ENCODE data around the gene SLCO3A1.

SLCO3A1 gene

GRCh38 chr15:91912336-91912735 is 58.8 kb downstream of the SLCO3A1 start:
- DNase-seq (ENCODE audit: low read depth) = no peak

GRCh38 chr15:91913560-91913959 is 60.1 kb downstream of the SLCO3A1 start:
- DNase-seq (ENCODE audit: low read depth) = no peak

DNA sequence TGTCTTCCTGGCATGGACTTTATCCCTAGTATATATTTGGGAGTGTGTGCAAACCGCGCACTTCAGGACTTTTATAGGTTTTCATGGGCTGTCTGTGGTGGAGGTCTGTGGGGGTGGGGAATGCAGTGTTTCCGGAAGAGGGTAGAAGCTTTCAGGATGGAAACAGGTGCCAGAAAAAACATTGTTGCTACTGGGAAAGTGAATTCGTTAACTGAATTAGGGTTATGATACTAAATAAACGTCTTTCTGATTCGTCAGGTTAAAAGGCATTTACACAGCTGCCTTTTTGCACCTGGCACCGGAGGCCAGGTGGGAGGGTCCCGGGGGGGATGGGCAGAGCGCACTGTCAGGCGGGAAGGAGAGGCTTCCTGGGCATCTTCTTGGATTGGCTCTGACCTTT is 62.1 kb downstream of the SLCO3A1 start:
- DNase-seq (ENCODE audit: low read depth) = no peak

GRCh38 chr15:91916051-91916450 is 62.5 kb downstream of the SLCO3A1 start:
- DNase-seq (ENCODE audit: low read depth) = no peak

- DNase-seq (ENCODE audit: low read depth) = no peak
Measured at GRCh38 chr15:91917686-91918360, 64.3 kb downstream of the SLCO3A1 start.

DNA sequence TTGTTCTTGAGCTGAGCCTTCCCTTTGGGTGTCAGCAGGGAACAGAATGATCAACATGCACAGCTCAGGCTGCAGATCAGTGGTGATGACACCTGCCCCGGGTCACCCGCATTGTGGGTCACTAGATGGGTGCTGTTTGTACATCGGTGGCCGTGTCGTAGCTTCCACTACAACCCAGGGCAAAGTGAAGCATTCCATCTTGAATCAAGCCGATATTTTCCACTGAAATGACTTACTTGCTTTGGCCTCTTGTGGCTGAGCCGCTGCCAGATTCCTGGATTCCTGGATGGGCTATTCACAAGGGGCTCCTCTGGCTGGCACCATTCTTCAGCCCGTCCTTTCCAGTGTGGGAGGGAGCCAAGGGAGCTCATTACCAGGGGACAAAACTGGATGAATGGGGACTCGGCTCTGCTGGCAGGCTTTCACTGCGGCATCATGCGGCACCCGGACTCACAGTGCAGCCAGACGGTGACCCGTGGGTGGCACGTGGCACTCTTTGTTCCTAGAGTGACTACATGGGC is 65.6 kb downstream of the SLCO3A1 start:
- DNase-seq (ENCODE audit: low read depth) = no peak

DNA sequence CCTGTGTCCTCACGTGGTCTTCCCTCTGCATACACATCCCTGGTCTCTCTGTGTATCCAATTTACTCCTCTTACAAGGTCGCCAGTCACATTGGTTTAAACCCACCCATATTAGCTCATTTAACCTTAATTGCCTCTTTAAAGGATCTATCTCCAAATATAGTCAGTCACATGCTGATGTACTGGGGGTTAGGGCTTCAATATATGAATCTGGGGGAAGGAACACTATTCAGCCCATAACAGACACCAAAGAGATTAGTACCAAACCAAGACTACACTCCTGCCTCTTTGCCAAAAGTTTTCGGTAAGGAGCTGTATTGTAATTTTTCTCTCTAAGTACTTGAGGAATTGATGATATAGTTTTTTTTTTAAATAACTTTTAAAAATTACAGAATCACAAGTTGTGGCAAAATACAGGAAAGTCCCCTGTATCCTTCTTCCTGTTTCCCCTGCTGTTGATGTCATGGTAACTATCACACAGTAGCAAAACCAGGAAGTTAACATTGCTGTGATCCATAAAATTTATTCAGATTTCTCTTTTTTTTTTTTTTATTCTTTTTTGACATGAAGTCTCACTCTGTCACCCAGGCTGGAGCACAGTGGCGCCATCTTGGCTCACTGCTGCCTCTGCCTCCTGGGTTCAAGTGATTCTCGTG is 67.8 kb downstream of the SLCO3A1 start:
- DNase-seq (ENCODE audit: low read depth) = no peak

- DNase-seq (ENCODE audit: low read depth) = no peak
Measured at GRCh38 chr15:91921843-91922198, 68.3 kb downstream of the SLCO3A1 start.

GRCh38 chr15:91922646-91923547 is 69.4 kb downstream of the SLCO3A1 start:
- DNase-seq (ENCODE audit: low read depth) = no peak

DNA sequence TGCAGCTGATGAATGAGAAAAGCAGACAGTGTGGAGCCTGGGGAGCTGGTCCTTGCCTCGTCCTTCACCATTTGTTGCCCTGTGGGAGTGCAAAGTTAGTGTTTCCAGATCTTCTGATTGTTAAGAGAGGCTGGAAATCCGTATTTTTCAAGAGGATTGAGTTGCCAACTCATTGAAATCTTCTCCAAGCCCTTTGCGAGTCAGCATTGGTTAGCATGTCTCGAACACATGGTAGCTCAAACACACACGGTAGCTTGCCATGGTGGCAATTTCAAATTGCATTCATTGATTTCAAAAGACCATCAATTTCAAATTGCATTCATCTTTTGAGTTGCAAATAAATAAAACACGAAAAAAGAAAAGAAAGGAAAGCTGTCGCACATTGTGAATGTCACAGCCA is 70.7 kb downstream of the SLCO3A1 start:
- DNase-seq (ENCODE audit: low read depth) = no peak

DNA sequence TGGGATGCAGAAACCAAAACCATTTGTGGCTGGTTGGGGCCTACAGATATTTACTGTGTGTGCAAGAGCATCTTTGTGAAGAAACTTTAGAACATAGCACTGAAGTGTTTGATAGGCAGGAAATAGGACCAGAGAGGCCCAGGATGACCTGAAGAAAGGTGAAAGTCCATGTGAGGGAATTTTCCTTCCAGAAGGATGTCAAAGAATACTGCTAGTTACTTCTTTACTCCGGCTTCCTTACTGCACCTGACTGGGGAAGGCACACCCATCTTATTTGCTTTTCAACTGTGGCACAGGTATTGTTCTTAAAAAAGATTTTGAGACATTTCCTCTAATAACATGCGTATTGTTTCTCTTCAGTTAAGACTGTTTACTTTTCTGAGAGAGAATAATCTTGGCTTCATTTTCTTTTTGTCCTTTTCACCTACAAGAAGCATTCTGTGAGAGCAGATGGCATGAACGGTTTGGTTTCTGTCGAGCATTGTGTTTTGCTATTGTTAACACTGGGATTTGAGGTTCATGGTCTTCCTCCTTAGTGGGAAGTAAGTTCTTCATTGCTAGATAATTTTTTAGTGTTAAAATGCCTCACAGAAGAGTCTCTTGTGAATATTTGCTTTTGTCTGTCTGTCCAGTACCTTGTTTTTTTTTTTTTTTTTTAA is 71.5 kb downstream of the SLCO3A1 start:
- DNase-seq (ENCODE audit: low read depth) = no peak

- no peak for DNase-seq (ENCODE audit: low read depth)
Measured at GRCh38 chr15:91925794-91926193, 72.3 kb downstream of the SLCO3A1 start.

- DNase-seq (ENCODE audit: low read depth) = no peak
Measured at GRCh38 chr15:91926908-91927270, 73.4 kb downstream of the SLCO3A1 start.

DNA sequence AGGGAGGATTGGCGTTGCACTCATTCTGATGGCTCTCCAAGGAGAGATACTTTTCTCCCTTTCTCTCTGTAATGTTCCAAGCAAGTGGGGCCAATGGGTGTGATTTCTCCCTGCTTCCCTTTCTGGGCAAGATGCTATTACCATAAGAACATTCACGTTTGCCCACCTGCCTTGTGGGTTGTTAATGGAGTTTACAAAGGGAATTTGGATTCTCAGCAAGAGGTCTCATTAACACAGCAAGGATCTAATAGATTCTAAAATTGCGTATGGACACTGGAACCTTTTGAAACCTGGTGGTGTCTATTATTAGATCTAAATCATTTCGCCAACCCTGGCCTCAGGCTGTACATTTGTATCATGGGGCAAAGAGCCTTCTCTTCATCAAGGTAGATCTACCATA is 74.1 kb downstream of the SLCO3A1 start:
- DNase-seq (ENCODE audit: low read depth) = no peak

GRCh38 chr15:91928675-91929074 is 75.2 kb downstream of the SLCO3A1 start:
- DNase-seq (ENCODE audit: low read depth) = no peak

- no peak for DNase-seq (ENCODE audit: low read depth)
Measured at GRCh38 chr15:91929509-91929908, 76.0 kb downstream of the SLCO3A1 start.

DNA sequence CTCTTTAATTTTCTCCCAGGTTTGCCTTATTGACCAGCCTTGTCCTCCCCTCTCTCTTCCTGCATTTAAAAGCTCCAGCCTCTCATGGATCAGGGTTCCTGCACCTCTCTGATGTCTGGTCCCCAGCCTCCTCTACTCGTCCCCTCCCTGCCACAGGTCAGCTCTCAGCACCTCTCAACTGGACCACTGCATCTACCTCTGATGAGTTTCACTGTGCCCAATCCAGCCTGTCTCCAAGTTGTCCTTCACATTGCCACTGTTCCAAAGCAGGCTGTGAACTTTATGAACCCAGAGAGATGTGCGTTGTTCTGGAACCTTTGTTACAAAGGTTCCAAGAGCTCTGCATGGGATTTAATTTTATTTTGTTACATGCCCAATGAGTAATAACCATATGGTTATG is 76.6 kb downstream of the SLCO3A1 start:
- DNase-seq (ENCODE audit: low read depth) = no peak

DNA sequence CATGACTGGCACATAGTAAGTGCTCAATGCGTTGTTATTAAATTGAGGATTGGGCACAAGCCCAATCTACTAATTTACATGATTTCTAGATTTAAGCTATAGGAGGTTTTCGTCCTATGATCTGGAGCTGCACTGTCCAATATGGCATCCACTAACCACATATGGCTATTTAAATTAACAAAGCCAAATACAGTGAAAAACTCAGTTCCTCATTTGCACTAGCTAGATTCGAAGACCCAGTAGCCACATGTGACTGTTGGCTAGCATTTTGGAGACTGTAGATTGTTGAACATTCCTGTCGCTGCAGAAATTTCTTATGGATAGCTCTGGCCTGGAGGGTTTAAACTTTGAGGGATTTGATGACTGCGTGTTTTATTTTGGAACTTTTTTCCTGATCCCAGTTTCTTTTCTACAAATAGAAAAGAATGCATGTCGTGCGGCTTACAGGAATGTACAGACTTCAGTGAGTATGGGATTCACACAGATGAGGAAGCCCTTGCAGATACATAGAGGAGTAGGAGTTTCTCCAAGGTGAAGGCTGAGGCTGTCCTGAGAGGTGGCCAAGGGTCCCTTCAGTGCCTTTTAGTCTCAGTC is 82.8 kb downstream of the SLCO3A1 start:
- DNase-seq (ENCODE audit: low read depth) = no peak

- no peak for DNase-seq (ENCODE audit: low read depth)
Measured at GRCh38 chr15:91936927-91937326, 83.4 kb downstream of the SLCO3A1 start.

GRCh38 chr15:91938136-91938535 is 84.6 kb downstream of the SLCO3A1 start:
- DNase-seq (ENCODE audit: low read depth) = no peak

DNA sequence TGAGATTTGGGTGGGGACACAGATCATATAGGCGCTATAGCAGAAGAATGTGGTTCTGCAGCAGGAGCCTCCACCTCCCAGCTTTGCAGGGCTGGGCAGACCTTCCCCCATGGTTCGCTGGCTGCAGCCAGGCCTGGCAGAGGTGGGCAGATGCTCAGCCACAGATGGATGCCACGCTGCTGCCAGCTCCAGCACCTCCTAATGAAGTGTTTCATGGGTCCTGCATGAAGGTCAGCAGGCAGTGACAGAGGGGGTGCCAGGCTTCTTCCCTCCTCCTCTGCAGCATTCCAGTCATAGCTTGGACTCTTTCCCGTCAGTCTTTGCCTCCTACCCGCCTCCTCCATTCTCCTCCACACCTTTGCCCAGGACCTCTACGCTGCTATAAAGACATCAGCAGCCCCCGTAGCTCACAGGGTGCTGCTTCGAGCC is 85.9 kb downstream of the SLCO3A1 start:
- DNase-seq (ENCODE audit: low read depth) = no peak
